ENCODE measurements around the gene HLA-B.

Gene HLA-B

DNA sequence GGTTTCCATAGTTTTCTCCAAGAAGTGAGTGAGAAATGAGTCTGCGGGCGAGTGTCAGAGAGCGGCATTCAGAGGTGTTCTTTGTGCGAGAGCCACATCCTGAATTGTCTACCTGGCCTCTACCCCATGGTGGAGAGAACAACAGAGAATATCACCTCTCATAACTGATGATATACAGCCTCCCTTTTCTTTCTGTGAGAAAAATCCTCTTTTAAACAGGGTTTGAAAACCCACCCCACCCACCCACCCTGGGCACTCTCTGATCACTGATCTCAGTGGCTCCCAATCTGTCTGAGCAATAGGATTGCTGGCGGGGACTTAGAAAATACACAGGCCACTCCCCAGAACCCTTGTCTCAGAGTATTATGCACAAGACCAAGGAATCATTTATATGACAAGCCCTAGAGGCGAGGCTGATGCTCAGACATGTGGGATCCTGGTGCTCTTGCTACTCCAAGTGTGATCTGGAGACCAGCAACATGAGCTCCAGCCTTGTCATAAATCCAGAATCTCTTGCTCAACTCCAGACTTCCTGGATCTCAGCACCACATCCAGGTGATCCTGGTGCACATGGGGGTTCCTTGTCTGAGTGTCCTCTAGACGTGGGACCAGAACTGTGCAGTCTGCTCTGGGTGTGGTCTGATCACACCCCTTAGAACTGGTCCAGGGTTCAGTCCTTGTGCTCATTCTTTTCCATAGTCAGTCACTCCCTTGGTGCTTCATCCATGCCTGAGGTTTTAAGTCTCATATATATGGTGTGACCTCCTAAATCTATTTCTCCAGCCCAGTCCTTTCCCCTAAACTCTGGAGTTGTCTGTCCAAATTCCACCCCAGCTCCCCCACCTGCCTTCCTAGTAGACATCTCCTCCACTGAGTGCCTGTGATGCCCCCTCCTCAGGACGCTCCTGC, 5.3 kb downstream of the HLA-B start:
- DNase-seq, result no peak

DNA sequence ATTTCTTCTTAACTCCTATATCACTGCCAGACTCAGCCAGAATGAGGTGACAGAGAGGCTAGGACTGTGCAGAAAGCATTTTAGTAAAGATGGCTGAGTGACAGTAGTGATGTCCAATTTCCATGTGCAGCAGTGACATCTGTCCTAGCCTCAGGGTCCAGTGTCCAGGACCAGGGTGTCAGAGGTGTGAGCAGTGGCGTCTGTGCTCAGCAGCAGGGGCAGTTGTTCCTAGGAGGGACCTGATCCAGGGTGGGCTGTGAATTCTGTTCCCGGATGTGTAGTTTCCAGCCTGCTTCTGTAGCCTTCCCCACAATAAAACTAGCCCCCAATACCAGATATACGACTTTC, 6.0 kb downstream of the HLA-B start:
- DNase-seq, result no peak

DNA sequence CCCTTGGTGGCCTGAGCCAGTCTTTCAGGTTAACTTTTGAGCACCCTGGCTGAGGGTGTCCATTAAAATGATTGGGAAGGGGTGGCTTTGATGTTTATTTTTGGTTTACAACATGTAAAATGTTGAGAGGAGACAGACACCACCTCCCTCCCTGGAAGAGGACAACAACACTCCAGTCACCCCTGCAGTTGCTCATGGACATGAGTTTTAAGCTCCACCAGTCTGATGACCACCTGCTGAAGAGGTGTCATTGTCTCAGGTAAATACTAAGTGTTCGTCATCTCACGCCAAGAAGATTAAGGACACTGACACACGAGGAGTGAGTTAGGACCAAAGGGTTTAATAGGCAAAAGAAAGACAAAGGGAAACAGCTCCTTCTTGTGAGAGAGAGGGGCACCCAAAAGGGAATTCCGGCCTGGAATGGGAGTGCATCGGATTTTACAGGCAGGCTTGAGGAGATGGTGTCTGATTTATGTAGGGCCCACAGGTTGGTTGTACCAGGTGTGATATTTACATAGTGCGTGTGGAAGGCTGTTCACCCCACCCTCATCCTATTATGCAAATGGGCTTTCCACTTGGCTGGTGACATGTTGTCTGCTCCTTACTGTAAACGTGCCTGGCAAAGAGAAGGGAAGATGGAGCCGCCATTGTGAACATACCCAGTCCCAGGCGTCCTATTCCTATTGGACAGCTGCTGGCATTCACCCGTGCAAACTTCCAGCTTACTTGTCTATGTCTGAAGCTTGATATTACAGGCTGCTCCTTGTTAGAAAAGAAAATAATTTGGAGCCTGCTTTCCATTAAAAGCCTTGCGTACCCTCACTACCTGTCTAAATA, 6.6 kb downstream of the HLA-B start:
- DNase-seq, result no peak

DNA sequence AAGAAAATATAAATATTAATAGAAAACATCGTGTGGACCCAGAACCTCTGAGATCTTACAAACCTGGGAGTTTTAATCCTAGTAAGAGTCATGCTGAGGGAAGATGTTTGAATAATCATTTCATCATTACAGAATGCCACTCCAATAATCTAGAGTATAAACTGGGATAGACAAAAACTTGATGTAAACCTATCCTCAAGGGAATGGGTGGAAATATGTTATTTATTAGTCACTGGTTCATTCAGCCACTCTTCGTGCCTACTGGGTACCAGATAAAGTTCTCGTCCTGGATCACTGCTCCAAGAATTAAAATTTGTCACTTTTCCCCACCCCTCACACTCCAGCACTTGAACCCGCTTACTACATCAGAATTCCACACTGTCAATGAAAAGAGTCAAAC, 7.7 kb downstream of the HLA-B start:
- DNase-seq, result no peak

DNA sequence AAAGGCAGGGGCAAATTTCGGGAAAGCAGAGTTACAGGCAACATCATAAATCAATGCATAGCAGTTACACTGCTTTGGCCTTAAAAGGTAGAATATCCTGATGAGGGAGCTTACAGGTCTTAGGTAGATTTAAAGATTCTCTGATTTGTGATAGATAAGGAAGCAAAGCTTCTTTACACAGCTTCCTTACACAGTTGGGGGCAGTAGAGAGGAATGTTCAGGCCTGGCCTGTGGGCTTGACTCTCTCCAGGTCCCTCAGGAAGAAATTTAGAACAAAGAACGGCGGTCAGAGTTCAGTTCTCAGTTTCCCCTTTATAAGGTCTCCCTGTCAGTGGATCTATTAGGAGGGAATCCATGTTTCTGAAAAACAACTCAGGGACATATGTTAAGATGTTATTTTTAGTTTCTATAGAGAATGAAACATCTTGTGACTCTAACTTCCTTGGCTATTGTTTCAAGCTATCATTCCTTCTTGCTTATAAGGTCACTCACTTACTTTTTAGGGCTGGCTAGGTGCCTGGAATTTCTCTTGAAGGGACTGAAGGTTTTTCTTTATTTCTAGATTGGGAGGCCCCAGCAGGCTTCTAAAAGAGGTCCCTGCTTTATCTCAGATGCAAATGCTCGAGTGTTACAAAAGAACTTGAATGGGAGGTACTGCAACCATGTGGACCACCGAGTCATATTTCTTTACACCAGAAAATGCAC, 11.8 kb downstream of the HLA-B start:
- no peak for DNase-seq

DNA sequence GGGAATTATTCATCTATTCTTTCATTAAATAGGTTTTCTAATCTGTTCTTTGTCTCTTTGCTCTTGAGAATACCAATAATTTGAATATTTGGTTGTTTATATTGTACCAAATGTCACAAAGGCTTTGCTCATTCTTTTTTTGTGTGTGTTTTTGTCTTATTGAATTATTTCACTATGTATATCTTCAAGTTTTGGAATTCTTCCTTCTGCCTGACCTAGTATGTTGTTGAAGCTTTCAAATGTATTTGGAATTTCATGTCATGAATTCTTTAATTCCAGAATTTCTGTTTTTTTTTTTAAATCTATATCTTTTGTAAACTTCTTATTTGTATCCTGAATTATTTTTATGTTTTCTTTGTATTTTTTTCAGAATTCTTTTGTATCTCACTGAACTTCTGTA, 16.8 kb downstream of the HLA-B start:
- DNase-seq, result no peak

DNA sequence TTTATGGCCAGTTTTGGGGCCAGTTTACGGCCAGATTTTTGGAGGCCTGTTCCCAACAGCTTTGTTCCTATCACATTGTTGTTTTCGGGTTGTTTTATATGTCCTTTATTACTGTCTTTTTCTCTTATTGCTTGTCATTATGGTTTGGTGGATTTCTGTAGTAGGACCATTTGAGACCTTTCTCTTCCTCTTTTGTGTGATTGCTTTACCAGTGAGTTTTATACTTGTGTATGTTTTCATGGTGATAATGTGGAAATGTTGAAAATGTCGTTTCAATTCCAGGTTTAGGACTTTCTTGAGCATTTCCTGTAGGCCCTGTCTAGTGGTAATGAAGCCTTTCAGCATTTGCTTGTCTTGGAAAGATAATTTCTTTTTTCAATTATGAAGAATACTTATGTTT, 17.8 kb downstream of the HLA-B start:
- no peak for DNase-seq

DNA sequence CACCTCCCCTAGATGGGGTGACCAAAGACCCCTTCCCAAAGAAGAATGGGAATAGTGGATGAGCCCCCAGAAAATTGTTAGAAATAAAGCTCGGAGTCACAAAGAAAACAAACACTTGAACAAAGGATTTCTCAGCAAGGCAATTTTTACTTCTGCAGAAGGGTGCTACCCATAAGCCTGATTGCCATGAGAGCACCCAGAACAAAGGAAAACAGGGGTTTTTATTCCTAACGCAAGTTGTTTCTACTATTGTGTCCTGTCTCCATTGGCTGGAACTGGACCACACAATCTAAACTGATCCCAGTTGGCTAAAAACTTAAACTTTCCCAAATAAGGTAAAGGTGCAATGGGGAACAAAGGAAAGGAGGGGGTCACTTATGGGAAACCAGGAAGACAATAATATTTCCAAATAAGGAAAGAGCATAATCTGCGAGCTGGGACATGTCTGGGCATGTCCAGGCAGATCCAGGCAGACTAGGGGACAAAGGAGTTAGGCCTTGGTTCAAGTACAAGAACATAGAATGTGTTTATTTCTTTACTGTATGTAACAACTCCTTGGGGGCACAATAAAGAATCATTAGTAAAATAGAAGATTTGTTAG, 20.0 kb downstream of the HLA-B start:
- no peak for DNase-seq

DNA sequence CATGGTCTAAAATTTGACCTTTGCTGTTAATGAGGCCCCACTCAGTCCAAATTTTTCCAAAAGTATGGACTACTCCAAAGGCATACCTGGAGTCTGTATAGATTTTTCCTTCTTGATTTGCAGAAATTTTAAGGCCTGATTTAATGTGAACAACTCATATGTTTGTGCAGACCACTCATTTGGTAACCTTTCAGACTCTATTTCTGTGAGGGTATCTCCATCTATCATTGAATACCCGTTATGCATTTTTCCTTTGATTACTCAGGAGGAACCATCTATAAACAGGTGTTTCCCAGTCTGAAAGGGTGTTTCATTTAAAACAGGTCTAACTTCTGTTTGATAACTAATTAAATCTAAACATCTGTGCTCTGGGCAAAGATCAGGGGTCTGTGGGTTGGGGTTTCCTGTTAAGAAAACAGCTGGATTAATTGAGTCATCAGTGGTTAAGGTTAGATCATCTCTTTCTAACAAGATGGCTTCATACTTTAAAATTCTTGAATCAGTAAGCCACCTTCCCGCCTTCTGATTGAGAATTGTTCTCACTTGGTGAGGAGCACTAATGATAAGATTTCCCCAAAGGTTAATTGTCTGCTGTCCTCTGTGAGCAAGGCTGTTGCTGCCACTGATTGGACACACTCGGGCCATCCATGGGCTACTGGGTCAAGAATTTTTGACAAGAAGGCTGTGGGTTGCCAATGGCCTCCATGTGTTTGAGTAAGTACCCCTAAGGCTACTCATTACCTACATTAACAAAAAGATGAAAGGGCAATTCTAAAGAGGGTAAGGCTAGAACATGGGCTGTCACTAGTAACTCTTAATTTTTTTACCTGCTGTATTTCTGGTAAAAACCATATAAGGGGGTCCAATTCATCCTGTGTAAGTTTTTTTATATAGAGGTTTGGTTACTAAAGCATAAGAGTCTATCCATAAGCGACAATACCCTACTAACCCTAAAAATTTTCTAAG, 24.1 kb downstream of the HLA-B start:
- no peak for DNase-seq

DNA sequence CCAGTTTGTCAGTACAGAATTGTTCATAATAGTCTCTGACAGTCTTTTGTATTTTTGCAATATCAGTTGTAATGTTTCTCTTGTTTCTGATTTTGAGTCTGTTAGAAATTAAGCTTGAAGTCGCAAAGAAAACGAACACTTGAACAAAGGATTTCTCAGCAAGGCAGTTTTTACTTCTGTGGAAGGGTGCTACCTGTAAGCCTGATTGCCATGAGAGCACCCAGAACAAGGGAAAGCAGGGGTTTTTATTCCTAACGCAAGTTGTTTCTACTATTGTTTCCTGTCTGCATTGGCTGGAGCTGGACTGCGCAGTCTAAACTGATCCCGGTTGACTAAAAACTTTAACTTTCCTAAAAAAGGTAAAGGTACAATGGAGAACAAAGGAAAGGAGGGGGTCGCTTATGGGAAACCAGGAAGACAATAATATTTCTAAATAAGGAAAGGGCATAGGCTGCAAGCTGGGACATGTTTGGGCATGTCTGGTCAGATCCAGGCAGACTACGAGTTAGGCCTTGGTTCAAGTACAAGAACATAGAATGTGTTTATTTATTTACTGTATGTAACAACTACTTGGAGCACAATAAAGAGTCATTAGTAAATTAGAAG, 28.5 kb downstream of the HLA-B start:
- DNase-seq, result no peak

DNA sequence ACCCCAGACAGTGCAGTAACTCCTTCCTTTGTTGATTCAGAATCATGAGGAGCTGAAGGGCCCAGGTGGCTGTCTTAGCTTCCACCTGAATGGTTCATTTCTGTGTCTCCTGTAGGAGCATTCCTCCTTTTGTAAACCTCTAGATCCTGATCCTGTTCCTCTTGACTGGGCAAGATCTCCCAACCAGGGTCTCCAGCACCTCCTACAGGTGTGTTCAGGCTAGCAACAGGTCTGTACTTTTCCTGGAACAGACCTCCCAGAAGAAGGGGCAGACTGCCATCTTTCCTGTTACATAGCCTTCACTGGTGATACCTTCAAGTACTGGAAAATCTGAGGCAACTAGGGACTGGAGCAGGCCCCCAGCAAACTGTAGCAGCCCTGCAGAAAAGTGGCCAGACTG, 35.2 kb downstream of the HLA-B start:
- DNase-seq, result no peak

DNA sequence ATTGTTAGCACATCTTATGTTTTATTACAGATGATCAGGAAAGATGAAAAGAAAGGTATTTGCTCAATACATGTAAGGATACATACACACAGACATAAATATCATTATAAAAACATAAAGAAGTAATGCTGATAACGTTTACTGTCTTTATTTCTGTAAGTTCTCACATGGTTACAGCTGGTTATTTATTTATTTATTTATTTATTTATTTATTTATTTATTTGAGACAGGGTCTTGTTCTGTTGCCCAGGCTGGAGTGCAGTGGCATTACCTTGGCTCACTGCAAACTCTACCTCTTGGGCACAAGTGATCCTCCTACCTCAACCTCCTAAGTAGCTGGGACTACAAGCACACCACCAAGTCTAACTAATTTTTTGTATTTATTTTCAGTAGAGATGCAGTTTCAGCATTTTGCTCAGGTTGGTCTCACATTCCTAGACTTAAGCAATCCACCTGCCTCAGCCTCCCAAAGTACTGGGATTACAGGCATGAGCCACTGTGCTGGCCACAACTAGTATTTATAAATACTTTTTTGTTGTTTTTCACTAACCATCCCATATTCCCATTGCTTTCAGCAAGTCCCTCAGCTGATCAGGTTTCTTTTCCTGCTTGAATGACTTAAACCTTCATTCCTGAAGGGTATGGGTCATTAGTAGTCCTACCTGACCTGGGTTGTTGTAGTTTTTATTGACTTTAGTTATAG, 35.8 kb downstream of the HLA-B start:
- no peak for DNase-seq

DNA sequence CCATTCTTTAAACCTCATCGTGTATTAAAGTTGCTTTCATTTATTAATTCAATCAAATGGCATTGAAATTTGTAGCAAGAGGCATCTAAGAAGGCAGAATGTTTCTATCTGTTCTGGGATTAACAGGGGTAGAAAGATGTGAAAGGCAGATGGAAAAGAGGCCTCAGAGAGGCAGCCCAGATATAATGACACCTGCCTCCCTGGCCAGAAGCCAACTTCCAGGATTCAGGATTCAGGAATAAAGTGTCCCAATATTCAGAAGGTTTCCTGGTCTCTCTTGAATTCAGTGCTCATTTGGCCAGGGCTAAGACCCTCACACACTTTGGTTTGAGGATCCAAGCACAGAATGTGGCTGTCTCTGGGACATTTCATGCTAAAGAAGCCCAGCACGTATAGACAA, 39.9 kb downstream of the HLA-B start:
- no peak for DNase-seq

DNA sequence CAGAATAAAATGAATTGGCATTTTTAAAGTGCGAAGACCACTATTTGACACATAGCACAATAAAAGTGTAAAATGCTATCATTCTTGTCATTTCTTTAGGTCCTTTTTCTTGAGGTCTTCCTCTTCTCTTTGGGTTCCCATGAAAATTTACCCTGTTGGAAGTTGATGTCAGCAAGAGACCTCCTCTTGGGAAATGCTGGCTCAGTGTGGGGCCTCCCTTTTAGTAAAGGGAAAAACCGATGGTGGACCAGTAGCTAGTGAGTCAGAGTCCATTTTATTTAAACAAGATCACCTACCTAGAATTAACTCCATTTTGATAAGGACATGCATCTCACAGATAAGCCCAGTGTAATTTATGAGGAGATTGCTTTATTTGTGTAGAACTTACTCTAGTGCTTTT, 47.3 kb downstream of the HLA-B start:
- no peak for DNase-seq

DNA sequence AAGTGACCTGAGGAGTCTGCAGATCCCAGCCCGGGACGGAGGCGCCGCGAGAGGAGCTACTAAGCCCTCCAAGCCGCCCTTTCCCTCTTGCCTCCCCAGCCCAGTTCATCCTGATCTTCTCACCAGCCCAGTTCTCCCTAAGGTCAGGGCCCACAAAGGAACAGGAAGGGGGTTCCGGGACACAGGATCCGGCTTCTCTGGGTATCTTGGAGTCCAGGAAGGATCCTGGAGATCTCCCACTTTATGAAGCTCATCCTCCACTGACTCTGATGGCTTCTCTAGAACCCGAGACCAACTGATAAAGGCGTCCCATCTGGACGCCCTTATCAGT, 48.2 kb downstream of the HLA-B start:
- DNase-seq, result no peak

DNA sequence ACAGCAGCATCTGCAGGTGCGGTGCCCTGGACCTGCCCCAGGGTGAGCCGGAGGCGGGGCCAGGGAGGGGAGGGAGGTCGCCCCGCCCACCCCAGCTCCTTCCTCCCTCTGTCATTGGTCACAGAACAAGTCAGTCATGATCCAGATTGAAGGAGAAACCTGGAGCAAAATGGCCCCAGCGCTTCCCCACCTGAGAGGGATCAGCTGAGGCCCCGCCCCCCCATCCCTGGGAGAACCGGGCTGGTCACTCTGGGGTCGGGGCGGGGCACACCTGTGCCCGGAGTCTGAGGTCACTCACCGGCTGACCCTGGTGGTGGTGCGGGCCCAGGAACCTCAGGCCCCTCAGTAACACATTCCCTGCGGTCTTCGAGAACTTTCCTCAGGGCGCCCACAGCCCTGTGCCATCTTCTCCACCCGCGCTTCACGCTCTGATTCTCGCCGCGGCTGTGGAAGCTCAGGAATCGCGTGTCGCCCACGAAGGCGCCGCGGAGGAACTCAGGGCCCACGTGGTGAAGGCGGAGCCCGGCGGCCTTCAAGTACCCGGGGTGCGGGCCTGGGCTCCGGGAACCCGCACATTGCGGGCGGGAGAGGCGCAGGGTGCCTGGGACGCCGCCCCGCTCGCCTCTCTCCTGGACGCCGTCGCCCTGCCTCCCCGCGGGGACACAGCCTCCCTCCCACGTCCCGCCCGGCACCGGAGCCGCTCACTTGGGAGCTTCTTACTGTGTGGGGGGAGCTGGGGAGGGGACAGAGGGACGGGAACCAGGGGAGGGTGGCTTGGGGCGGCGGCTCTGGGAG, 48.7 kb downstream of the HLA-B start:
- DNase-seq, result no peak

DNA sequence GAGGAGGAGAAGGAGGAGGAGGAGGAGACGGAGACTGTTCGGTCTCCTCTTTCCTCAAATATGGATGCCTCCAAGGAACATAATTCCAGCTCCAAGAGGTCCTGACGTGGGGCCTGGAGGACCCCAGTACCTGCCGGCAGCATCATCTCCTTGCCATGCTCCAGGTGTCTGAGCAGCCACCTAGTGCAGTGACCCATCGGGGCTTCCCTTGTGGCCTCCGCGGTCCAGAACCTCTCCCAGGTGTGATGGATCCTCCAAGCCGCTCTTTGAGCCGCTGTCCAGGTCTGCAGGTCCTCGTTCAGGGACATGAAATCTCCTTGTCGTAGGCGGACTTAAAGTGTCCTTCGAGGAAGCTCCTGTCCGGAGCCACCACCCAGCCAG, 49.3 kb downstream of the HLA-B start:
- no peak for DNase-seq

DNA sequence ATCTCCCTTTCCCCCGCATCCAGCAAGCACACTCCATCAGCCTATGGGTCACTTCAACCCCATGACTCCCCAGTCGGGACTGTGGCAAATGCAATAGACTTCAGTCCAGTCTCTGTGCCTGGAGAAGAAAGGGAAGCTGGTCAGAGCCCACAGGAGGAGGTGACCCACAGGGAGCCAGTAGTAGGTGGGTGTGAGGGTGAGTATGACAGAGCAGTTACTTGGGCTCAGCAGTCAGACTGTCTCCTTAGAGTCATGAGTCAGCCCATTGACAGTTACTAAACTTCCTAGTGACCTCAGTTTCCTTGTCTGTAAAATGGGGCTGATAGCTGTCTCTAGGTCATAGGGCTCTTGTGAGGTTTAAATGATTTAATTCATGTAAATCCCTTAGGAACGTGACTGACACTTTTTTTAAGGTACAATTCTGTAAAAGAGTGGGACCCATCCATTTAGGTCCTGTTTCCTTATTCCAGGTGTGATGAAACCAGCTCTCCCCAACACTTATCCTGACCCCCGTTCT, 51.2 kb downstream of the HLA-B start:
- DNase-seq, result no peak

DNA sequence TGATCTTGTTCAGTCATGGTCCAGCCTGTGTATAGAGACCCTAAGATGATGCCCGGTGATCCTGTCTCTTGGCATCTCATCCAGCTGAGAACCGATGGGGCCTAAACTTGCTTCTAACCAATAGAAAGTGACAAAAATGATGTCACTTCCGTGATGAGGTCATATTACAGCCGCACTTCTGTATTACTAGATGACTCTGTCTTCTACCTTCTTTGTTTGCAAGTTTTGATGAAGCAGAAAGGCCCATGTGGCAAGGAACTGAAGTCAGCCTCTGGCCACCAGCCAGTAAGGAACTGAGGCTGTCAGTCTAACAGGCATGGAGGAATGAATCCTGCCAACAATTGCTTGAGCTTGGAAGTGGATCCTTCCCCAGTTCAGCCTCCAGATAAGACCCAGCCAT, 52.3 kb downstream of the HLA-B start:
- no peak for DNase-seq
